H1 (cell line): ENCODE data around the gene THBS3. TPM values are rescaled to one million over a fixed set of nuclear protein-coding genes. Genes with fewer than 3 reads are reported as not detected.
A peak's percentile ranks its signal among the peaks of the same experiment; 100 is the strongest.

Experiments used
- CTCF ChIA-PET: fragments of 300-600 bp; sonication (Branson Sonifier 250); formaldehyde crosslinking; loops from one replicate; lab custom pipeline; 2021; ENCODE audit not compliant: partially characterized antibody; lab: Charles Lee
- POLR2A ChIA-PET: fragments of 300-600 bp; sonication (Branson Sonifier 250); formaldehyde crosslinking; loops from one replicate; lab custom pipeline; 2021; ENCODE audit warnings: inconsistent platforms; ENCODE audit not compliant: partially characterized antibody; lab: Charles Lee
- DNase-seq, 2 experiments: peaks; one replicate each; pipeline versions ENCODE4 v3.0.0 to v3.0.0-alpha.2; 2010 to 2022; ENCODE audit warnings: low spot score in 2 of 2, low read depth in 1 of 2, mixed read lengths in 1 of 2
- FAIRE-seq: peaks from 2 replicates; lab custom pipeline; 2011; peaks lifted over from hg19 to GRCh38; lab: Jason Lieb, UNC
- H2AFZ ChIP-seq: 2 replicates; pipeline ENCODE4 v1.8.1; 2012; ENCODE audit warnings: low read length, inconsistent platforms
- H2AK5ac ChIP-seq: 2 replicates; pipeline ENCODE4 v1.6.1; 2013; ENCODE audit warnings: low read depth, low read length
- H2BK120ac ChIP-seq: replicated peaks from 2 replicates; pipeline ENCODE3; 2013; ENCODE audit warnings: low read depth, low read length, inconsistent platforms
- H2BK12ac ChIP-seq: 2 replicates; pipeline ENCODE4 v1.6.1; 2013; ENCODE audit warnings: low read depth, low read length
- H2BK15ac ChIP-seq: 2 replicates; pipeline ENCODE4 v1.6.1; 2013; ENCODE audit warnings: low read length
- H2BK20ac ChIP-seq: 2 replicates; pipeline ENCODE4 v1.6.1; 2013; ENCODE audit warnings: low read length
- H2BK5ac ChIP-seq: 2 replicates; pipeline ENCODE4 v1.6.1; 2013; ENCODE audit warnings: low read depth, low read length
- H3K14ac ChIP-seq: 2 replicates; pipeline ENCODE4 v1.6.1; 2013; ENCODE audit warnings: inconsistent platforms; ENCODE audit not compliant: insufficient read length
- H3K18ac ChIP-seq: 2 replicates; pipeline ENCODE4 v1.6.1; 2013; ENCODE audit warnings: low read length; ENCODE audit errors: extremely low read depth
- H3K23ac ChIP-seq: 2 replicates; pipeline ENCODE4 v1.6.1; 2013; ENCODE audit warnings: inconsistent platforms; ENCODE audit not compliant: insufficient read length
- H3K23me2 ChIP-seq: 2 replicates; pipeline ENCODE4 v1.6.1; 2013; ENCODE audit warnings: low read depth, low read length
- H3K27ac ChIP-seq: 2 replicates; pipeline ENCODE4 v1.6.1; 2011; ENCODE audit warnings: low read depth, low read length, inconsistent platforms
- H3K27me3 ChIP-seq, 4 experiments: replicated peaks in 1 of 4; 1 replicate in 1 of 4; 2 replicates in 3 of 4; pipeline versions ENCODE4 v1.6.1 to v1.8.1; 2011 to 2013; ENCODE audit warnings: low read length in 3 of 4, mild to moderate bottlenecking in 3 of 4, inconsistent platforms in 2 of 4, mixed read lengths in 2 of 4, moderate library complexity in 1 of 4; ENCODE audit not compliant: control insufficient read depth in 3 of 4, insufficient read depth in 3 of 4; ENCODE audit errors: extremely low read depth in 1 of 4
- H3K36me3 ChIP-seq, 4 experiments: 2 replicates each; pipeline versions ENCODE4 v1.6.1 to v1.8.1; 2011 to 2013; ENCODE audit warnings: mild to moderate bottlenecking in 4 of 4, low read length in 3 of 4, moderate library complexity in 2 of 4, control low read depth in 1 of 4, inconsistent platforms in 1 of 4; ENCODE audit not compliant: insufficient read depth in 4 of 4, control insufficient read depth in 2 of 4
- H3K4ac ChIP-seq: replicated peaks from 2 replicates; pipeline ENCODE3; 2013; ENCODE audit warnings: low read length, low read depth, mixed read lengths, inconsistent platforms; ENCODE audit not compliant: insufficient read length
- H3K4me1 ChIP-seq, 4 experiments: replicated peaks in 1 of 4; 1 replicate in 1 of 4; 2 replicates in 3 of 4; pipeline versions ENCODE4 v1.6.1 to v1.8.1; 2011 to 2013; ENCODE audit warnings: low read length in 3 of 4, inconsistent platforms in 2 of 4, mixed read lengths in 1 of 4; ENCODE audit not compliant: insufficient read depth in 4 of 4, control insufficient read depth in 3 of 4
- H3K4me2 ChIP-seq, 2 experiments: 2 replicates each; pipeline versions ENCODE4 v1.6.1 to v1.8.1; 2011 to 2013; ENCODE audit warnings: low read depth in 2 of 2, low read length in 2 of 2, control low read depth in 1 of 2, inconsistent platforms in 1 of 2, mild to moderate bottlenecking in 1 of 2; ENCODE audit not compliant: insufficient read depth in 1 of 2
- H3K4me3 ChIP-seq, 4 experiments: fragments of 200-600, 300-600 bp in 1 of 4; sonication (generic), shearing (Covaris generic), sonication (Bioruptor Twin) in 1 of 4; 2 replicates each; pipeline versions ENCODE4 v1.5.1 to v1.8.1; 2011 to 2016; ENCODE audit warnings: low read length in 4 of 4, low read depth in 3 of 4, control low read depth in 2 of 4, inconsistent platforms in 2 of 4, mild to moderate bottlenecking in 2 of 4, mixed read lengths in 1 of 4, moderate library complexity in 1 of 4; ENCODE audit not compliant: insufficient read depth in 2 of 4; ENCODE audit errors: extremely low read depth in 1 of 4
- H3K56ac ChIP-seq: replicated peaks from 2 replicates; pipeline ENCODE3; 2013; ENCODE audit warnings: low read depth, mild to moderate bottlenecking, mixed read lengths, low read length, inconsistent platforms; ENCODE audit not compliant: insufficient read length
- H3K79me1 ChIP-seq: 2 replicates; pipeline ENCODE4 v1.6.1; 2013; ENCODE audit warnings: low read depth, low read length, control low read depth
- H3K79me2 ChIP-seq, 2 experiments: 2 replicates each; pipeline versions ENCODE4 v1.6.1 to v1.8.1; 2012 to 2013; ENCODE audit warnings: low read length in 2 of 2, mild to moderate bottlenecking in 2 of 2, inconsistent platforms in 1 of 2; ENCODE audit not compliant: insufficient read depth in 2 of 2, control insufficient read depth in 1 of 2
- H3K9ac ChIP-seq, 4 experiments: replicated peaks in 1 of 4; 1 replicate in 1 of 4; 2 replicates in 3 of 4; pipeline versions ENCODE4 v1.6.1 to v1.8.1; 2011 to 2013; ENCODE audit warnings: low read depth in 3 of 4, low read length in 3 of 4, control low read depth in 2 of 4, mild to moderate bottlenecking in 2 of 4, moderate library complexity in 2 of 4, inconsistent platforms in 1 of 4; ENCODE audit errors: extremely low read depth in 1 of 4
- H3K9me3 ChIP-seq, 2 experiments: 2 replicates each; pipeline versions ENCODE4 v1.6.1 to v1.8.1; 2012 to 2013; ENCODE audit warnings: mild to moderate bottlenecking in 2 of 2, moderate library complexity in 2 of 2, control low read depth in 1 of 2, inconsistent platforms in 1 of 2, low read depth in 1 of 2, low read length in 1 of 2, mixed read lengths in 1 of 2; ENCODE audit not compliant: insufficient read depth in 2 of 2
- H4K20me1 ChIP-seq, 2 experiments: replicated peaks in 1 of 2; 2 replicates each; pipeline versions ENCODE3 to v1.8.1; 2011 to 2013; ENCODE audit warnings: inconsistent platforms in 2 of 2, low read length in 2 of 2, mild to moderate bottlenecking in 1 of 2; ENCODE audit not compliant: insufficient read depth in 2 of 2, control insufficient read depth in 1 of 2
- H4K5ac ChIP-seq: 2 replicates; pipeline ENCODE4 v1.6.1; 2013; ENCODE audit warnings: low read length, low read depth, mixed read lengths, inconsistent platforms; ENCODE audit not compliant: insufficient read length
- H4K8ac ChIP-seq: 2 replicates; pipeline ENCODE4 v1.8.0; 2013; ENCODE audit warnings: mild to moderate bottlenecking, moderate library complexity, low read length, inconsistent platforms; ENCODE audit not compliant: insufficient read depth; ENCODE audit errors: extremely low read depth
- H4K91ac ChIP-seq: replicated peaks from 2 replicates; pipeline ENCODE3; 2013; ENCODE audit warnings: low read length, mixed read lengths, inconsistent platforms; ENCODE audit not compliant: insufficient read length
- ATF3 ChIP-seq: IDR thresholded peaks from 2 replicates; pipeline ENCODE4 v1.6.1; 2011; ENCODE audit warnings: low read depth, mild to moderate bottlenecking, low read length; ENCODE audit not compliant: insufficient read depth
- CHD1 ChIP-seq: IDR thresholded peaks from 2 replicates; pipeline ENCODE4 v1.6.1; 2012; ENCODE audit warnings: low read depth, low read length, improper control_type of control experiment
- CTBP2 ChIP-seq: IDR thresholded peaks from 2 replicates; pipeline ENCODE4 v1.7.0; 2011; ENCODE audit warnings: borderline replicate concordance, mild to moderate bottlenecking, moderate library complexity, mixed read lengths, low read length; ENCODE audit not compliant: insufficient read depth, insufficient read length
- FOSL1 ChIP-seq: IDR thresholded peaks from 2 replicates; pipeline ENCODE4 v1.6.1; 2011; ENCODE audit warnings: mild to moderate bottlenecking, low read depth, low read length, moderate library complexity; ENCODE audit not compliant: insufficient read depth
- GTF2F1 ChIP-seq: IDR thresholded peaks from 2 replicates; pipeline ENCODE4 v1.6.1; 2012; ENCODE audit warnings: low read depth, low read length, improper control_type of control experiment, borderline replicate concordance
- JUND ChIP-seq: IDR thresholded peaks from 2 replicates; pipeline ENCODE4 v1.6.1; 2011; ENCODE audit warnings: mild to moderate bottlenecking, improper control_type of control experiment, low read length
- KDM5A ChIP-seq: fragments of 200-600 bp; IDR thresholded peaks from 2 replicates; pipeline ENCODE4 v1.7.1; 2012; ENCODE audit warnings: mild to moderate bottlenecking, low read length, inconsistent platforms, mixed read lengths
- POU5F1 ChIP-seq: IDR thresholded peaks from 2 replicates; pipeline ENCODE4 v1.6.1; 2011; ENCODE audit warnings: low read depth, mild to moderate bottlenecking, low read length, moderate library complexity
- RAD21 ChIP-seq, 2 experiments: IDR thresholded peaks in 1 of 2; conservative IDR thresholded peaks in 1 of 2; 2 replicates each; pipeline ENCODE4 v1.6.1; 2011; ENCODE audit warnings: low read depth in 2 of 2, low read length in 2 of 2, improper control_type of control experiment in 1 of 2, inconsistent platforms in 1 of 2, mild to moderate bottlenecking in 1 of 2, moderate library complexity in 1 of 2
- SIN3A ChIP-seq, 2 experiments: IDR thresholded peaks in 1 of 2; conservative IDR thresholded peaks in 1 of 2; 2 replicates each; pipeline ENCODE4 v1.6.1; 2011 to 2012; ENCODE audit warnings: low read length in 2 of 2, improper control_type of control experiment in 1 of 2, low read depth in 1 of 2, mild to moderate bottlenecking in 1 of 2
- SP4 ChIP-seq: IDR thresholded peaks from 2 replicates; pipeline ENCODE4 v1.6.1; 2012; ENCODE audit warnings: low read length, inconsistent platforms
- SUZ12 ChIP-seq: fragments of 200-600 bp; sonication (generic); IDR thresholded peaks from 2 replicates; pipeline ENCODE4 v1.6.1; 2012; ENCODE audit warnings: mild to moderate bottlenecking, inconsistent platforms, low read length, moderate library complexity, mixed read lengths
- WGBS, 2 experiments: shearing (Covaris generic) in 1 of 2; methylation state at CpG; one replicate each; pipeline versions ENCODE4 v1.1.6 to v1.1.7; 2013 to 2015; ENCODE audit warnings: low lambda C conversion rate in 2 of 2, mixed read lengths in 2 of 2, inconsistent platforms in 1 of 2, low coverage in 1 of 2, missing lambda C conversion rate in 1 of 2; ENCODE audit not compliant: insufficient replicate concordance in 2 of 2, insufficient coverage in 1 of 2, insufficient read length in 1 of 2; ENCODE audit errors: extremely low coverage in 1 of 2, missing lambda C conversion rate in 1 of 2; 5-methylcytosine and 5-hydroxymethylcytosine counted together
- polyA plus RNA-seq, 7 experiments: library from polyadenylated mRNA; depleted of rRNA in 3 of 7; stranded (reverse) in 5 of 7; unstranded in 2 of 7; fragments of >200 nt in 5 of 7; fragments of 200-250 nt in 2 of 7; gene quantifications; 1 replicate in 5 of 7; 2 replicates in 1 of 7; 4 replicates in 1 of 7; pipeline versions ENCODE4 v1.2.1 to v1.2.3, GENCODE V29; 2011 to 2013; ENCODE audit warnings: missing spikeins in 2 of 7, mixed read lengths in 2 of 7
- total RNA-seq: library from RNA; stranded (reverse); fragmentation: NEBNext Ultra II Directional; extraction: Animal tissue kit (Norgen Biotek cat#: 25700); gene quantifications from 2 replicates; pipeline ENCODE4 v1.2.1, GENCODE V29; 2021

The THBS3 gene
- total and polyA plus RNA-seq, 2 of the 8 experiments (the other 6 are each of a cell fraction or from before 2014, with no cell fraction given): 3.0 to 3.5 TPM

- no peaks in the 10 kb centered on the region for H3K9me3 ChIP-seq
- WGBS, 2 experiments: 99% methylated on average over 7 of the region's 7 CpGs; no CpG with 5 or more reads in 1 of the 2 experiments
- no peak overlapping the region for H2BK120ac ChIP-seq
- no peak overlapping the region for H3K14ac ChIP-seq
- ChIA-PET POLR2A (interaction anchor here (0.6 to 7.1 kb wide), 14 partner anchors 9 to 334 kb away, joined by 3 to 48 read pairs (median 6); partner anchors contain the start of genes CLK2, HCN3, RUSC1 and SCAMP3), CTCF (interaction anchor here (0.6 to 15.2 kb wide), 48 partner anchors 9 to 1639 kb away, joined by 3 to 227 read pairs (median 7); partner anchors contain the start of genes ASH1L, CLK2, FDPS and HCN3)
- 0 out of 4 replicates have a peak, but pooled peaks cover 0 to 3% of the 10 kb centered on the region in 2 experiments for H3K79me2 ChIP-seq
- no peak overlapping the region for H2AFZ ChIP-seq
- H3K79me1 ChIP-seq: no peaks in the 10 kb centered on the region
- H3K23me2 ChIP-seq: peaks cover 12% of the 10 kb centered on the region; the same call in 1 of the 2 replicates
- no peak overlapping the region for H3K9ac ChIP-seq
- no peak overlapping the region for H3K4me3 ChIP-seq
- no peak overlapping the region for H3K4me2 ChIP-seq
- H3K56ac ChIP-seq: no peak overlapping the region
- no peak overlapping the region for H3K4ac ChIP-seq
- no peak overlapping the region for H4K8ac ChIP-seq
- no peak overlapping the region for H2BK15ac ChIP-seq
- no peak for FAIRE-seq
- H3K18ac ChIP-seq: no peak overlapping the region
- H2AK5ac ChIP-seq: no peak overlapping the region
- H4K5ac ChIP-seq: no peak overlapping the region
- peaks cover 0 to 26% (median 16%) of the 10 kb centered on the region in 4 experiments; a peak in 6 of 7 replicates for H3K4me1 ChIP-seq
- 0 out of 7 replicates have a peak, but pooled peaks cover 0 to under 1% (median under 1%) of the 10 kb centered on the region in 4 experiments for H3K27me3 ChIP-seq
- DNase-seq: no peak
- peaks cover 0 to 9% of the 10 kb centered on the region in 2 experiments for H4K20me1 ChIP-seq
- no peak overlapping the region for H4K91ac ChIP-seq
- no peak overlapping the region for H2BK20ac ChIP-seq
- H2BK12ac ChIP-seq: 0 out of 2 replicates have a peak overlapping the region, but pooled peaks have one; percentile 20
- H3K27ac ChIP-seq: no peak overlapping the region
- H3K36me3 ChIP-seq: peaks cover 0 to 9% (median 2%) of the 10 kb centered on the region in 4 experiments; a peak in 2 of 8 replicates
- H2BK5ac ChIP-seq: no peak overlapping the region
- no peak overlapping the region for H3K23ac ChIP-seq
- TF ChIP-seq SUZ12 (no peak), GTF2F1 (no peak), JUND (no peak), RAD21 (IDR thresholded peaks at IDR 0.05 in 1 of 2, conservative IDR thresholded peaks at IDR 0.05 in 1 of 2; ENCODE audit: low read depth in 2 of 2, low read length in 2 of 2) (no peak), KDM5A (no peak), CTBP2 (no peak), POU5F1 (no peak), SIN3A (conservative IDR thresholded peaks at IDR 0.05 in 1 of 2, IDR thresholded peaks at IDR 0.05 in 1 of 2; ENCODE audit: low read depth in 1 of 2, low read length in 2 of 2) (no peak), CHD1 (no peak), FOSL1 (no peak), ATF3 (no peak), SP4 (no peak)
Measured at GRCh38 chr1:155251566-155251965, 43.9 kb upstream of the THBS3 start.
